MM.1S (cell line): ENCODE results near the gene OSBP2.

Experiments used
- DNase-seq: peaks from one replicate; pipeline ENCODE4 v3.0.0-alpha.2; 2015
- H2AFZ ChIP-seq: fragments of 300-600 bp; sonication (generic); 2 replicates; pipeline ENCODE4 v1.6.0; 2016; ENCODE audit warnings: antibody characterized with exemption, low read length
- H3F3A ChIP-seq: fragments of 300-600 bp; sonication (generic); 2 replicates; pipeline ENCODE4 v1.6.1; 2016; ENCODE audit warnings: mild to moderate bottlenecking, antibody characterized with exemption, low read length, moderate library complexity, mixed read lengths; ENCODE audit not compliant: insufficient read depth
- H3K27ac ChIP-seq: fragments of 300-600 bp; sonication (generic); 2 replicates; pipeline ENCODE4 v1.5.1; 2016; ENCODE audit warnings: mild to moderate bottlenecking, low read length
- H3K27me3 ChIP-seq: fragments of 300-600 bp; sonication (generic); replicated peaks from 2 replicates; pipeline ENCODE4 v1.6.0; 2016; ENCODE audit warnings: low read length; ENCODE audit not compliant: insufficient read depth
- H3K36me3 ChIP-seq: fragments of 300-600 bp; sonication (generic); replicated peaks from 2 replicates; pipeline ENCODE4 v1.6.1; 2016; ENCODE audit warnings: mild to moderate bottlenecking, low read length, mixed read lengths; ENCODE audit not compliant: insufficient read depth
- H3K4me1 ChIP-seq: fragments of 300-600 bp; sonication (generic); 2 replicates; pipeline ENCODE4 v1.6.1; 2016; ENCODE audit warnings: low read length, mixed read lengths
- H3K4me2 ChIP-seq: fragments of 300-600 bp; sonication (generic); 2 replicates; pipeline ENCODE4 v1.6.0; 2016; ENCODE audit warnings: low read depth, low read length
- H3K4me3 ChIP-seq: fragments of 300-600 bp; sonication (generic); 2 replicates; pipeline ENCODE4 v1.5.1; 2016; ENCODE audit warnings: low read length, mixed read lengths
- H3K79me2 ChIP-seq: fragments of 300-600 bp; sonication (generic); 2 replicates; pipeline ENCODE4 v1.6.1; 2016; ENCODE audit warnings: mixed run types, low read length, mixed read lengths
- H3K9ac ChIP-seq: fragments of 300-600 bp; sonication (generic); 2 replicates; pipeline ENCODE4 v1.6.1; 2016; ENCODE audit warnings: low read length, mixed read lengths
- H3K9me2 ChIP-seq: fragments of 300-600 bp; sonication (generic); replicated peaks from 2 replicates; pipeline ENCODE4 v1.6.1; 2016; ENCODE audit warnings: mild to moderate bottlenecking, low read length, mixed read lengths; ENCODE audit not compliant: insufficient read depth
- H3K9me3 ChIP-seq: fragments of 300-600 bp; sonication (generic); replicated peaks from 2 replicates; pipeline ENCODE4 v1.6.1; 2016; ENCODE audit warnings: mild to moderate bottlenecking, low read length, mixed read lengths; ENCODE audit not compliant: insufficient read depth
- H4K20me1 ChIP-seq: fragments of 300-600 bp; sonication (generic); 2 replicates; pipeline ENCODE4 v1.6.1; 2016; ENCODE audit warnings: mild to moderate bottlenecking, low read length, moderate library complexity, mixed read lengths; ENCODE audit not compliant: insufficient read depth
- CTCF ChIP-seq: fragments of 300-600 bp; sonication (generic); IDR thresholded peaks from 2 replicates; pipeline ENCODE4 v1.5.1; 2016; ENCODE audit warnings: antibody characterized with exemption, low read length, mixed read lengths
- EZH2 ChIP-seq: fragments of 300-600 bp; sonication (generic); optimal IDR thresholded peaks from 2 replicates; pipeline ENCODE3; 2017; ENCODE audit warnings: low read depth, mild to moderate bottlenecking, antibody characterized with exemption, low read length, mixed read lengths
- EZH2phosphoT487 ChIP-seq: fragments of 300-600 bp; sonication (generic); IDR thresholded peaks from 2 replicates; pipeline ENCODE4 v1.6.1; 2018; ENCODE audit warnings: antibody characterized with exemption, low read length

OSBP2 gene

DNA sequence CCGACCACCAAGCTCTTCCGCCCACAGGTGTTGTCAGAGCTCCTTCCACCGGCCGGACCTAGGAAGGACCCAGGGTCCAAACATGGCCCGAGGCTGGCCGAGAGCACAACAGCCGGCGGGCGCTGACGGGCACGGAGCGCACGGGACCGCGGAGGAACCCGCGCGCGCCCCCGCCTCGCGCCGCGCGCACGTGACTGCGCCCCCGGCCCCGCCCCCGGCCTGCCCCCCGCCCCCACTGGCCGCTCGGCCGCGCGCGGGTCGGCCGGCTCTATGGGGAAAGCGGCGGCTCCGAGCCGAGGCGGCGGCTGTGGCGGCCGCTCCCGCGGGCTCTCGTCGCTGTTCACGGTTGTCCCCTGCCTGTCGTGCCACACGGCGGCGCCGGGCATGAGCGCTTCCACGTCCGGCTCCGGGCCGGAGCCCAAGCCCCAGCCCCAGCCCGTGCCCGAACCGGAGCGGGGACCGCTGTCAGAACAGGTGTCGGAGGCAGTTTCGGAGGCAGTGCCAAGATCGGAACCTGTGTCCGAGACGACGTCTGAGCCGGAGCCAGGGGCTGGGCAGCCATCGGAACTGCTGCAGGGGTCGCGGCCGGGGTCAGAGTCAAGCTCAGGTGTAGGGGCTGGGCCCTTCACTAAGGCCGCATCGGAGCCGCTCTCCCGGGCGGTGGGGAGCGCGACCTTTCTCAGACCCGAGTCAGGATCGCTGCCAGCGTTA is at the start of gene OSBP2:
Gene OSBP2 (plus strand): TSS at position 235 of the 711 bp plus-strand sequence. CDS start 36 bp downstream, at position 271.
- H3K4me2 ChIP-seq, result peak within 1 kb of the TSS; percentile 73
- H3K36me3 ChIP-seq, result no peaks in the 10 kb centered on the region
- no peaks in the 10 kb centered on the region for H3K79me2 ChIP-seq
- H3K27me3 ChIP-seq, result no peaks in the 10 kb centered on the region
- no peaks in the 10 kb centered on the region for H3K9me3 ChIP-seq
- H3K9me2 ChIP-seq, result no peaks in the 10 kb centered on the region
- TF ChIP-seq EZH2phosphoT487, result no peak
- TF ChIP-seq EZH2, result no peak
- no peak for TF ChIP-seq CTCF
- peak within 1 kb of the TSS; percentile 49; the same call in 1 of the 2 replicates for H3K9ac ChIP-seq
- no peaks in the 10 kb centered on the region for H3F3A ChIP-seq
- H3K27ac ChIP-seq, result peak within 1 kb of the TSS; percentile 25; the same call in 1 of the 2 replicates
- no peaks in the 10 kb centered on the region for H4K20me1 ChIP-seq
- peak within 1 kb of the TSS; percentile 85 for H2AFZ ChIP-seq
- peak within 1 kb of the TSS; percentile 76 for H3K4me3 ChIP-seq
- H3K4me1 ChIP-seq, result no peaks in the 10 kb centered on the region
- peak; percentile 34 for DNase-seq

DNA sequence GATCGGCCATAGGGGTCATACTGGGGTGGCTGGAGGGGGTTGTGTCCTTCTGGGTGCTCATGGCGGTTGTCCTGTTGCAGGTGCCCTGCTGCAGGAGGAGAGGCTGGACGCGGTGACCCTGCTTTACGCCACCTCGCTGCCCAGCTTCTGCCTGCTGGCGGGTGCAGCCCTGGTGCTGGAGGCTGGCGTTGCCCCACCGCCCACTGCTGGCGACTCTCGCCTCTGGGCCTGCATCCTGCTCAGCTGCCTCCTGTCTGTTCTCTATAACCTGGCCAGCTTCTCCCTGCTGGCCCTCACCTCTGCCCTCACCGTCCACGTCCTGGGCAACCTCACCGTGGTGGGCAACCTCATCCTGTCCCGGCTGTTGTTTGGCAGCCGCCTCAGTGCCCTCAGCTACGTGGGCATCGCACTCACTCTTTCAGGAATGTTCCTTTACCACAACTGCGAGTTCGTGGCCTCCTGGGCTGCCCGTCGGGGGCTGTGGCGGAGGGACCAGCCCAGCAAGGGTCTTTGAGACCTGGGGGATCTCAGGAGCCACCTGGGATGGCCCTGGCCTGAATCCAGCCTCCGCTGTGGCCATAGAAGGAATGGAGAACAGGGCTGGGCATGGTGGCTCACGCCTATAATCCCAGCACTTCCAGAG is 48.0 kb upstream of the OSBP2 start:
- Histone ChIP-seq H3K36me3 (no peaks in the 10 kb centered on the region), H3K9me3 (no peaks in the 10 kb centered on the region), H3K4me1 (no peaks in the 10 kb centered on the region), H2AFZ (no peak overlapping the region), H3F3A (no peaks in the 10 kb centered on the region), H4K20me1 (no peaks in the 10 kb centered on the region), H3K9ac (no peak overlapping the region), H3K4me3 (no peak overlapping the region), H3K27me3 (no peaks in the 10 kb centered on the region), H3K9me2 (no peaks in the 10 kb centered on the region), H3K79me2 (no peaks in the 10 kb centered on the region), H3K4me2 (no peak overlapping the region), H3K27ac (no peak overlapping the region)
- TF ChIP-seq CTCF (no peak), EZH2phosphoT487 (no peak), EZH2 (no peak)
- DNase-seq, result no peak

GRCh38 chr22:30647536-30647935 is 47.1 kb upstream of the OSBP2 start:
- no peak for DNase-seq
- no peak overlapping the region for H3K9ac ChIP-seq
- no peaks in the 10 kb centered on the region for H3K9me3 ChIP-seq
- no peaks in the 10 kb centered on the region for H3K27me3 ChIP-seq
- TF ChIP-seq EZH2phosphoT487 (no peak), CTCF (no peak), EZH2 (no peak)
- no peaks in the 10 kb centered on the region for H3K4me1 ChIP-seq
- H3K36me3 ChIP-seq, result no peaks in the 10 kb centered on the region
- no peaks in the 10 kb centered on the region for H4K20me1 ChIP-seq
- H3K79me2 ChIP-seq, result no peaks in the 10 kb centered on the region
- H2AFZ ChIP-seq, result no peak overlapping the region
- no peak overlapping the region for H3K4me3 ChIP-seq
- H3K27ac ChIP-seq, result no peak overlapping the region
- H3F3A ChIP-seq, result no peaks in the 10 kb centered on the region
- no peak overlapping the region for H3K4me2 ChIP-seq
- H3K9me2 ChIP-seq, result no peaks in the 10 kb centered on the region
